NCI-H446 (cell line): ENCODE results near the gene LDAH.

Source experiments
- DNase-seq, 2 experiments: peaks; one replicate each; lab custom pipeline; 2025; lab: John Stamatoyannopoulos, UW

LDAH gene

GRCh38 chr2:20652141-20652540, 170.8 kb downstream of the LDAH start:
- DNase-seq: no peak

DNA sequence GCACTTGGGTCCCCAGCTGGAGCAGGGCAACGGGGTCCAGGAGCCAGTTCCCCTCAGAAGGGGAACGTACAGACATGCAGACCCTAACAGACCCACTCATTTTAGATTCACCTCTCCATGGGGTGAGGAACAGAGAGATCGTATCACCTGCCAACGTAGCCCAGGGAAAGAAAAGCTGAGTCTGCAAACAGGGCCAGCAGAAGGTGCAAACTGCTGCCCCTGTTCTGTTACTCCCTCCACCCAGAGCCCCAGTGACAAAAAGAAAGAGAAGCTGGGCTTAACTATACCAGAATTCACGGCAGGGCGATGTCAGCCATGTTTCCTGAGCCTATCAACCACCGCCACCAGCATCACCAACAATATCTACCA, 171.2 kb downstream of the LDAH start:
- DNase-seq: no peak

DNA sequence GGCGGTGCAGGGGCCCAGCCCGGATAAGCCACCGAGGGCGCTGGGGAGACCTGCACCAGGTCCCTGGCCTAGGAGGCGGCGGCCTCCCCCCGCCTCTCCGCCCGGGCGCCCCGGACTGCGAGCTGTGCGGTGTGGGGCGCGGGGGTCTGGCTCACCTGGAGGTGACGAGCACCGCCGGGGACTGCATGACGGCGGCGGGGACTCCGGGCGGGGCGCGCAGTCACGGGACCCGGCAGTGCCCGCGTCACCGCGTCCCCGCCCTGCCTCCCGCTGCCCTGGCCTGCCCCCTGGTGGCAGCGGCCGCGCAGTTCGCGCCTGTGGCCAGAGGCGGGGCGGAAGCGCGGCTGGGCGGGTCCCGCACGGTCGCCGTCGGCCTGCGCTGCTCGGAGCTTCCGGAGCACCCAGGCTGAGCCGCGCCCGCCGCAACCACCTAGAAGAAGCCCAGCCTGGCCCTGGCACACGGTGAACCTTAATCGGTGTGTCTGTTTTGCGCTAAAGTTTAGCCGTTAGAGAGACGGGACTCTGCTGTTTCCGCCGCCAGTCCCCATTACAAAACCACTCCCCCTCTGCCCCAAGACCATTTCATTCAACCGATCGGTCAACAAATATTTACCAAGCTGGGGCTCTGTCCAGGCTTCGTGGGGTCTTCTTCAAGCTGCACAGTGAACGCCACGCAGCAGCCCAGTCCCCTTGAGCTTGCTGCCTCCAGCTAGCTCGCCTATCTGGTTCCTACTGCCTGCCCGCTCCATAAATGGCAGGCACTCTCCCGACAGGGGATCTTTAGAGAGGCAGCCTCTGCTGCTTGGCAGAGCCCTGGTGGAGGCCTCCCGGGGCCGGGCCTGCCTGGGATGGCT, 171.8 kb downstream of the LDAH start, which contains the start of gene HS1BP3:
Gene HS1BP3 (minus strand): TSS at position 222 of the 854 bp plus-strand sequence. CDS start 35 bp downstream, at position 187.
- DNase-seq: peak; percentile 30 to 87

DNA sequence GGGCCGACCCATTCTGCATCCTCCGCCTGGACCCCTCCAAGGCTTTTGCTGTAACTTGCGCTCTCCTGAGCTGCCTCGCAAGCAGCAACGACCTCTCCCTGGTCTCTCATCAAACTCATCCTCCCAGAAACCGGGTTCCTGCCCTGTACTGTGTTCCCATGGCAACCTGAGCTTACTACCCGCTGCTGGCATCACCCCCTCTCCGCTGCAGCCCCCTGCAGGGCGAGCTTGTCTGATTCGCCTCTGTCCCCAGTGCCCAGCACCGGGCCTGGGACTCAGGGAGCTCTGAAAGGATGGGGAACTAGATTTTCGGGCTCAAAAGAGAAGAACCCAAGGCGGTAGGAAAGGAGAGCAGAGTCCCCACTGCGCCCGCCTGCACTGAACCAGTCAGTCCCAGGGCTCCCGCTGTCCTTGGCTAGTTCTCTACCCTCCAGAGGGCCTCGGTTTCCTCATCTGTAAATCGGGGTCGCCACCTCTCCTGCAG, 172.5 kb downstream of the LDAH start:
- DNase-seq: peak; percentile 6 to 56

DNA sequence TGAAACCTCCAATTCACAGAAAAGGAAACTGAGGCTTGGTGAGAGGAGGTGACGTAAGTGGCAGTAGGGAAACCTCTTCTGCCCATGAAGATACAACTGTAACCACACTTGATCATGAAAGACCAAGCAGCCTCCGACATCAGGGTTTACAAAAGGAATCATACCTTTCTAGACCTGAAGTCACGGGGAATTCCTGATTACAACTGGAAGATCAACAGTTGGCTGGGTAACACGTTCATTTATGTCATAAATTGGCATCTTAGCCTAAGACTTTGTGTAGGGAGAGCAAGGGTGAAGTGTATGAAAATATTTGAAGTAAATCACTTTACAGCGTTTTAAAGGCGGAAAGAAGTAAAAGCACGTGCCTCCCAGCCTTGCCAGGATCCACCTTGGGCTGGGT, 172.9 kb downstream of the LDAH start:
- DNase-seq: peak in 1 of 2 experiments; percentile 15

- DNase-seq: no peak
Measured at GRCh38 chr2:20649576-20649975, 173.3 kb downstream of the LDAH start.

- DNase-seq: no peak
Measured at GRCh38 chr2:20648831-20649230, 174.1 kb downstream of the LDAH start.

DNA sequence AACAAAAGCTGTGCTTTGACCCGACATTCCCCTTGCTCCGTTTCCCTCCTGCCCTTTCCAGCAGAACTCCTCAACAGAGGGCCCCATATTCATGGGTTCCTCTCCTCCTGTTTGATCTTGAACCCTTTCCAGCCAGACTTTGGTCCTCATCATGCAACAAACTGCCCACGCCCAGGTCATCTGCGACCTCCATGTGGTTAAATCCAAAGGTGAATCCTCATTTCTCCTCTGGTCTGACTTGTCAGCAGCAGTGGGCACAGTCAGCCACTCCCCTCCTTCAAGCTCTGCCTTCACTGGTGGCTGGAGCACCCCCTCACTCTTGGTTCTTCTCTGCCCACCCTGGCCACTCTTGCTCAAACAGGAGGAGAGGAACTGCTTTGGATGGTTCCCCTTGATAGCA, 174.7 kb downstream of the LDAH start:
- DNase-seq: no peak

DNA sequence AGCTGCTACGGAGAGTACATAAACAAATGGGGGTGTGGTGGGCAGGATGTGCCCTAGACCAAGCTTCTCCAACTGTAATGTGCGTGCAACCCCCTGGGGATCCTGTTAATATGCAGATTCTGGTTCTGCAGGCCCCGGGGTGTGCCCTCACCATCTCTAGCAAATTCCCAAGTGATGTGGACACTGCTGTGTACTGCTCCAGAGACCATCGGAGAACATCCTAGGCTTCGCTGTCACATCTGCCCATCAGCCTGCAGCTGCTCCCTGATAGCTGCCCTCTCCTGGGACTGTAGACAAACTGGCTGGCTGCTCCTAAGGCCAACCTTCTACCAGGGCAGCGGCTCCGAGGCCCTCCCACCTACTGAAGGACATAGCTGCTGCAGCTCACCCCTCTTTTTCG, 175.2 kb downstream of the LDAH start:
- no peak for DNase-seq

GRCh38 chr2:20647211-20647610, 175.7 kb downstream of the LDAH start:
- DNase-seq: no peak

GRCh38 chr2:20646446-20646845, 176.5 kb downstream of the LDAH start:
- no peak for DNase-seq

- no peak for DNase-seq
Measured at GRCh38 chr2:20645761-20646160, 177.1 kb downstream of the LDAH start.

DNA sequence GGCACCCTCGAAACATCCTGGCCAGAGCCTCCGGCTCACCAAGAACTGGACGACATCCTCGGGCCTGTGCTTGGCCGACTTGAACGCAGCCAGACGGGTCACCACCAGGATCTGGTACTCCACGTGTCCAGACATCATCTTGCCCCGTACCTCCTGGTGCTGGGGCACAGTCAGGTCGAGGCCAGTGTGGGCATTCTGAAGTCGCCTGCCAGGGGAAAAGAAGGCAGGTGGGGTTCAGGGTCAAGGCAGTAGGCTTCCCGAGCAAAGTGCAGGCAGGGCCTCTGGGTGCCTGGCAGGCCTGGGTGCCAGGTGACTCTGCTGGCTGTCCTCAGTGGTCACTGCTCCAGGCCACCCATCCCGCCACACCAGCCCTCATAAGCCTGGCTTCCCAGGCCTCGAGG, 177.6 kb downstream of the LDAH start:
- no peak for DNase-seq

GRCh38 chr2:20643826-20644225, 179.1 kb downstream of the LDAH start:
- DNase-seq: no peak

GRCh38 chr2:20643060-20643459, 179.8 kb downstream of the LDAH start:
- DNase-seq: no peak

- peak; percentile 54 to 79 for DNase-seq
Measured at GRCh38 chr2:20642055-20642971, 180.6 kb downstream of the LDAH start.

DNA sequence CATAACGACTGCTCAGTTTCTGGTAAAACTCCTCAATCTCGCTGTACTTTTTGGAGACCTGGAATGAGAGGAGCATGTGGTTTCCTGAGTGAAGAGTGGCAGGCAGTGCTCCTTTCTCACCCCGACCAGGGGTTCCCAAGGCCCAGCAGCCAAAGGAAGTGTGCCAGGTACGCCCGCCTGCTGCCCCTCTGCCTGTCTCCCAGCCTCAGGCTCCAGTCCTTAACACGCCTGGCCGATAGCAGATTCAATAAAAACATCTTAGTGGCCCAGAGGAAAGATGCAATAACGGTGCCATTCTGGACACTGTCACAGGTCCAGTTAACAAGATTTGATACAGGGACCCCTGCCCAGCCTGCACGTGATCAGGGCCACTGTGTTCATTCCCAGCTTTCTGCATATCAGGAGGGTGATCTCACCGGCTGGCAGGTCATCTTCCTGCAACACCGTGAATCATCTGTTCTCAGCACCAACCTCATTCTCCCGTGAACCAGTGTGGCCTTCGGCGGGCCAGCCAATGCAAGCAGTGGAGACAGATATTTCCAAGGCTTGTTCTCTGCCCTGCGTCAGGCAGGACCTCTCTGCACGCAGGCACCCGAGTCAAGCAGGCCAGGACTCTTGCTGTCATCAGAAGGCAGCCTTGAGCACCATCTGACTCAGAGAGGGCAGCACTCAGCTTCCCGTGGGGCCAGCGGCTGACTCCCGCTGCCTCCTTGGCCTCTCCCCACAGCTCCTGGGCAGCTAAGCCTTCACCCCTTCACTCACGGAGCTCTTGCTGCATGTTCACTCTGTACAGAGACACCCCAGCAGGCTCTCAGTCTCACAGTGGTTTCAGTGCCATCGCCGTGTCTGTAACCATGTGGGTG, 181.5 kb downstream of the LDAH start:
- no peak for DNase-seq

DNA sequence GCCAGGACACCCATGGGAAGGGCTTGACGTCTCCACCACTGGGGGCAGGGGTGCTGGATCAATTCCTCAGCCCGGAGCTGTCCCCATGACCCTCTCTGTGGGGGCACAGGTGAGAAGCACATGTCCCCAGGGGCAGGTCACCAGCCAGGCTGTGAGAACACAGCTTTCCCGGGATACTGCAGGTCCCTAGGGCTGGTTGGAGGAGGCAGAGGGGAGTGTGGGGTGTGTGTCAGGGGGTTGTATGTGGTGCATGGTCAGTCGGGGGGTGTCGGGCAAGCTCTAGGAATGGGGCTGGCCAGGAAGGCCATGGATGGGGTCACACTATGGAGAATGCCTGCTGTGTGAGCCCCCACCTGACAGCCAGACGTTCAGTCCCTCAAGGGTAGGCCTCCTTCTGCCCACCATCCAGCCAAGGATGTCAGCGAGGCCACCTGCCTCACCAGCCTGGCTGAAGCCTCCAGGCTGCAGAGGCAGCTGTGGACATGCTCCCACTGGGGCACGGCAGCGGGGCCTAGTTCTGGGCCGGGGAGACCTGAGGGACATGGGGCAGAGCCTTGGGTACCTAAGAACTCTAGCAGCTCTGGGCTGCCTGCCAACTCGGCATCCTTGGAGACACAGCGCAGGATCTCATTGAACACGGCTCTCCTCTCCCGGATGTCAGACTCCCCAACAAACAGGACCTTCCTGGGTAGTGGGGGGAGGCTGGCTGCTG, 182.3 kb downstream of the LDAH start:
- DNase-seq: no peak

GRCh38 chr2:20638646-20639430, 184.1 kb downstream of the LDAH start:
- DNase-seq: no peak

DNA sequence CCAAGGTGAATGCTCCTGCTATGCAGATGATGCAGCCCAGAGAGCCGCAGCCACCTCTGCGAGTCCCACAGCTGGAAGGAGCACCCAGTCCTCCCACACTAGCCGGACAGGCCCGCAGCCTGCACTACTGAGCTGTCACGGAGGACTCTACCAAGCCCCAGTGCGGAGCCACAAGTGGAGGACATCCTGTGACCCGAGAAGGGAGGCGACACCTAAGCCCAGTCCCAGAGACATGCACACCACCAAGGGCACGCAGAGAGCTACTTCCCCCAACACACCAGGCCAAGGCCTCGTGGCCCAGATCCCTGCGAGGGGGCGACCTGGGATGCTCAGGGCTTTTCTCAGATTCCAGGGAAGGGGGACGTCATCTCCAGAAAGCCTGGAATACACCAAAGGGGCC, 184.9 kb downstream of the LDAH start:
- no peak for DNase-seq
